K562 (cell line): ENCODE measurements around the gene CD2. TPM values are rescaled to one million over a fixed set of nuclear protein-coding genes. Genes with fewer than 3 reads are reported as not detected.

Source experiments
- ATAC-seq: fragments of 200-7000 bp; cut with Tn5 transposase; 3 replicates; pipeline ENCODE4 v1.9.1; 2020; ENCODE audit warnings: moderate library complexity
- BruUV-seq: library from RNA; stranded (reverse); fragments of 400-500 nt; replicated peaks from 2 replicates; lab custom pipeline; 2021; lab: Mats Ljungman, UMichigan
- CTCF ChIA-PET: fragments of 300-600 bp; formaldehyde crosslinking; extraction: SDS; loops from one replicate; lab custom pipeline; 2021; ENCODE audit warnings: low intra/inter-chr PET ratio; lab: Yijun Ruan, JAX
- POLR2A ChIA-PET: fragments of 300-600, 350-650 bp; sonication (Branson Sonifier 250); formaldehyde crosslinking; extraction: SDS; loops from one replicate; lab custom pipeline; 2021; ENCODE audit warnings: antibody characterized with exemption, inconsistent platforms; lab: Yijun Ruan, JAX
- DNase-seq, 4 experiments: peaks; one replicate each; pipeline versions ENCODE4 v3.0.0 to v3.0.0-alpha.2; 2011 to 2018; ENCODE audit warnings: low spot score in 3 of 4, mixed read lengths in 3 of 4; ENCODE audit errors: extremely low read depth in 1 of 4
- FAIRE-seq: peaks from 2 replicates; lab custom pipeline; 2011; peaks lifted over from hg19 to GRCh38; lab: Jason Lieb, UNC
- H2AFZ ChIP-seq: 2 replicates; pipeline ENCODE4 v1.6.0; 2011; ENCODE audit warnings: low read depth, low read length, control low read depth, inconsistent platforms
- H3K27ac ChIP-seq: fragments of 200-600 bp; 3 replicates; pipeline ENCODE4 v1.8.0; 2011; ENCODE audit warnings: low read depth, mild to moderate bottlenecking, control low read depth, inconsistent platforms, low read length, moderate library complexity, mixed read lengths; ENCODE audit errors: extremely low read depth
- H3K27me3 ChIP-seq, 2 experiments: fragments of 300-600 bp in 1 of 2; 2 replicates in 1 of 2; 3 replicates in 1 of 2; pipeline versions ENCODE4 v1.6.0 to v1.8.0; 2011; ENCODE audit warnings: inconsistent platforms in 2 of 2, low read length in 2 of 2, mild to moderate bottlenecking in 1 of 2, mixed read lengths in 1 of 2, moderate library complexity in 1 of 2; ENCODE audit not compliant: control insufficient read depth in 2 of 2, insufficient read depth in 2 of 2
- H3K36me3 ChIP-seq: fragments of 300-600 bp; 3 replicates; pipeline ENCODE4 v1.8.0; 2011; ENCODE audit warnings: mild to moderate bottlenecking, low read length, inconsistent platforms; ENCODE audit not compliant: control insufficient read depth, insufficient read depth
- H3K4me1 ChIP-seq, 2 experiments: fragments of 200-600 bp in 1 of 2; replicated peaks in 1 of 2; 2 replicates in 1 of 2; 3 replicates in 1 of 2; pipeline versions ENCODE4 v1.5.1 to v1.8.0; 2011; ENCODE audit warnings: inconsistent platforms in 2 of 2, low read length in 2 of 2, mild to moderate bottlenecking in 1 of 2, mixed read lengths in 1 of 2, moderate library complexity in 1 of 2; ENCODE audit not compliant: control insufficient read depth in 2 of 2, insufficient read depth in 2 of 2
- H3K4me2 ChIP-seq: 2 replicates; pipeline ENCODE4 v1.6.1; 2011; ENCODE audit warnings: low read length, control low read depth, inconsistent platforms, mixed read lengths; ENCODE audit not compliant: insufficient read depth
- H3K4me3 ChIP-seq: fragments of 200-600 bp; sonication (generic), shearing (Covaris generic); 2 replicates; pipeline ENCODE4 v1.5.1; 2016; ENCODE audit warnings: control low read depth, inconsistent platforms
- H3K79me2 ChIP-seq: fragments of 200-600 bp; 3 replicates; pipeline ENCODE4 v1.8.0; 2011; ENCODE audit warnings: low read length, inconsistent platforms; ENCODE audit not compliant: control insufficient read depth, insufficient read depth
- H3K9ac ChIP-seq, 2 experiments: 2 replicates each; pipeline versions ENCODE4 v1.6.0 to v1.6.1; 2011; ENCODE audit warnings: low read depth in 2 of 2, low read length in 2 of 2, control low read depth in 1 of 2, inconsistent platforms in 1 of 2, mild to moderate bottlenecking in 1 of 2, mixed read lengths in 1 of 2; ENCODE audit not compliant: insufficient read depth in 1 of 2
- H3K9me1 ChIP-seq: one replicate; pipeline ENCODE4 v1.6.0; 2011; ENCODE audit warnings: inconsistent platforms, mild to moderate bottlenecking, low read length, moderate library complexity; ENCODE audit not compliant: control insufficient read depth, insufficient read depth
- H3K9me3 ChIP-seq: replicated peaks from 2 replicates; pipeline ENCODE4 v1.5.1; 2011; ENCODE audit warnings: low read depth, low read length, inconsistent platforms; ENCODE audit not compliant: control insufficient read depth, insufficient read depth
- H4K20me1 ChIP-seq: replicated peaks from 2 replicates; pipeline ENCODE4 v1.6.1; 2011; ENCODE audit warnings: low read length, inconsistent platforms, mixed read lengths; ENCODE audit not compliant: control insufficient read depth, insufficient read depth
- ARNT ChIP-seq, 2 experiments: fragments of 450-650 bp; IDR thresholded peaks; 2 replicates each; pipeline ENCODE4 v1.6.1; 2016; ENCODE audit warnings: mild to moderate bottlenecking in 1 of 2
- DDX20 ChIP-seq: fragments of 450-650 bp; IDR thresholded peaks from 2 replicates; pipeline ENCODE4 v1.6.1; 2016; ENCODE audit warnings: missing genetic modification characterization, low read depth, mild to moderate bottlenecking, missing compliant biosample characterization, moderate library complexity
- POLR2AphosphoS2 ChIP-seq: IDR thresholded peaks from 2 replicates; pipeline ENCODE4 v1.6.1; 2012; ENCODE audit warnings: low read length, improper control_type of control experiment
- RAD21 ChIP-seq, 2 experiments: fragments of 250-450 bp in 1 of 2; fragments of 450-650 bp in 1 of 2; sonication (Bioruptor Pico) in 1 of 2; formaldehyde crosslinking in 1 of 2; IDR thresholded peaks in 1 of 2; conservative IDR thresholded peaks in 1 of 2; 2 replicates each; pipeline versions ENCODE4 v1.4.0 to v1.8.0; 2020 to 2022; ENCODE audit warnings: mild to moderate bottlenecking in 2 of 2, moderate library complexity in 1 of 2
- TFAM ChIP-seq: fragments of 250-450 bp; sonication (Bioruptor Pico); conservative IDR thresholded peaks from 2 replicates; pipeline ENCODE4 v1.5.0; 2021; ENCODE audit warnings: mild to moderate bottlenecking, moderate library complexity
- WGBS: fragments of 100-300 bp; shearing (Covaris generic); methylation state at CpG from one replicate; pipeline ENCODE4 v1.1.6; 2016; ENCODE audit warnings: low coverage, mixed read lengths; ENCODE audit not compliant: insufficient coverage; ENCODE audit errors: missing lambda C conversion rate; 5-methylcytosine and 5-hydroxymethylcytosine counted together
- in situ Hi-C: fragments of 300-500 bp; cut with MboI; formaldehyde crosslinking; loops from 4 replicates; pipeline ENCODE4 v1.15.0; 2018; ENCODE audit warnings: inconsistent platforms, mixed read lengths
- intact Hi-C: fragments of 100-400 bp; cut with micrococcal nuclease; formaldehyde crosslinking; loops from 2 replicates; pipeline ENCODE4 v1.14.2; 2022
- polyA plus RNA-seq, 8 experiments: library from polyadenylated mRNA; depleted of rRNA in 4 of 8; stranded (reverse) in 5 of 8; unstranded in 3 of 8; fragments of >200 nt; fragmentation: Nextera tagmentation in 2 of 8; fragmentation: Illumina TruSeq in 1 of 8; extraction: Ambion mirVana in 2 of 8; extraction: Trizol in 1 of 8; gene quantifications; 2 replicates each; pipeline versions ENCODE4 v1.2.1 to v1.2.3, GENCODE V29; 2011 to 2014; ENCODE audit warnings: inconsistent platforms in 1 of 8, missing spikeins in 1 of 8
- total RNA-seq, 7 experiments: library from RNA; depleted of rRNA in 6 of 7; stranded (reverse); fragments of >200 nt in 6 of 7; fragmentation: Illumina TruSeq in 2 of 7; extraction: Trizol in 2 of 7; gene quantifications; 2 replicates each; pipeline versions ENCODE4 v1.2.1 to v1.2.3, GENCODE V29; 2011 to 2021; ENCODE audit warnings: low replicate concordance in 1 of 7
- TF ChIP-seq, protein P1 (sequence below): fragments of 450-650 bp; formaldehyde crosslinking; conservative IDR thresholded peaks from 2 replicates; pipeline ENCODE4 v1.4.0; 2022; ENCODE audit warnings: mild to moderate bottlenecking, missing genetic modification characterization

The CD2 gene
- total and polyA plus RNA-seq, 9 of the 15 experiments (the other 6 are each of a cell fraction or from before 2014, with no cell fraction given) = 0.07 to 0.16 TPM; not detected in 7

DNA sequence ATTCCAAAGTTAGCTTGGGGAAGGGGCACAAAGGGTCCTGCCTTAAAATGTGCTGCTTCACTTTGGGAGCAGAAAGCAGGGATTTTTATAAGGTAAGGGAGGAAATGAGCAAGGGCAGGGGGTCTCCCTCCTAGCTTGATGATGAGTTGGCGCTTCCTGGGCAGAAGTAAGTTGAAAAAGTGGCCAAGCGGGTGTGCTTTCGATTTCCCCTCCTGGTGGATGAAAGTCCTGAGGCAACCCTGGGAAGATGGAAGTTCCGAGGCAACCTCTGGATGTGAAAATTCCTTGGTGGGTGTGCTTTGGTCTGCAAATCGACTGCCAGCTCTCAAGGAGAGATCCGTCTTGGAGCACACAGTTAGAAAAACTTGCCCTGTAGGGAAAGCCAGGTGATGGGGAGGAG, 41.7 kb upstream of the CD2 start:
- Histone ChIP-seq H3K4me1 (no peaks in the 10 kb centered on the region; a peak in 1 of 5 replicates), H3K79me2 (no peaks in the 10 kb centered on the region), H3K27me3 (no peaks in the 10 kb centered on the region), H4K20me1 (no peaks in the 10 kb centered on the region), H3K4me3 (no peak overlapping the region), H3K36me3 (no peaks in the 10 kb centered on the region), H3K4me2 (no peak overlapping the region), H3K9me3 (no peaks in the 10 kb centered on the region), H3K27ac (no peak overlapping the region), H3K9ac (no peak overlapping the region), H2AFZ (peak overlapping the region; percentile 67), H3K9me1 (no peaks in the 10 kb centered on the region)
- ATAC-seq (no peak), FAIRE-seq (no peak)
- no TSS peak for BruUV-seq
- CTCF ChIA-PET = no interaction called here
- 52% methylated on average over 6 of the region's 6 CpGs for WGBS
- intact Hi-C loops = no loop called here
- POLR2A ChIA-PET = interaction anchor here (0.5 to 1.3 kb wide), 2 partner anchors 347 to 396 kb away, joined by 3 read pairs; partner anchors contain the start of gene TTF2
- TF ChIP-seq RAD21 (CRISPR knock-in tag; conservative IDR thresholded peaks at IDR 0.05 in 1 of 2, IDR thresholded peaks at IDR 0.05 in 1 of 2) = no peak
- TF ChIP-seq POLR2AphosphoS2 = no peak
- TF ChIP-seq, protein P1, sequence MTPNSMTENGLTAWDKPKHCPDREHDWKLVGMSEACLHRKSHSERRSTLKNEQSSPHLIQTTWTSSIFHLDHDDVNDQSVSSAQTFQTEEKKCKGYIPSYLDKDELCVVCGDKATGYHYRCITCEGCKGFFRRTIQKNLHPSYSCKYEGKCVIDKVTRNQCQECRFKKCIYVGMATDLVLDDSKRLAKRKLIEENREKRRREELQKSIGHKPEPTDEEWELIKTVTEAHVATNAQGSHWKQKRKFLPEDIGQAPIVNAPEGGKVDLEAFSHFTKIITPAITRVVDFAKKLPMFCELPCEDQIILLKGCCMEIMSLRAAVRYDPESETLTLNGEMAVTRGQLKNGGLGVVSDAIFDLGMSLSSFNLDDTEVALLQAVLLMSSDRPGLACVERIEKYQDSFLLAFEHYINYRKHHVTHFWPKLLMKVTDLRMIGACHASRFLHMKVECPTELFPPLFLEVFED (CRISPR knock-in tag) = 0 out of 2 replicates have a peak, but pooled peaks have one; percentile 19
- TF ChIP-seq DDX20 (tag) = no peak
- no peak for TF ChIP-seq TFAM (CRISPR knock-in tag)
- no peak for TF ChIP-seq ARNT (IDR thresholded peaks at IDR 0.05)
- TF ChIP-seq, all 486 proteins: peak for 1
- no peak for DNase-seq
- in situ Hi-C loops = no loop called here
